Measurements from ENCODE around the gene KRT32.

GRCh38 chr17:41491476-41491875, 24.3 kb upstream of the KRT32 start:
- no peak for TF ChIP-seq REST (IDR thresholded peaks at IDR 0.05; ENCODE audit: insufficient read depth in 1 of 2, low read depth in 2 of 2, low read length in 2 of 2)
- TF ChIP-seq SIN3A (IDR thresholded peaks at IDR 0.05; ENCODE audit: borderline replicate concordance, insufficient read depth, low read length): no peak
